Progenitor cell of endocrine pancreas (in vitro differentiated cells): ENCODE measurements around the gene ZNF32. TPM values are rescaled to one million over a fixed set of nuclear protein-coding genes. Genes with fewer than 3 reads are reported as not detected.
A peak's percentile ranks its signal among the peaks of the same experiment; 100 is the strongest.

Experiments used
- DNase-seq: peaks from one replicate; pipeline ENCODE4 v3.0.0; 2021; ENCODE audit warnings: low spot score; ENCODE audit not compliant: unreplicated experiment
- H3K27ac Mint-ChIP-seq: 2 replicates; pipeline ENCODE4 v1.8.0; 2021; ENCODE audit warnings: mild to moderate bottlenecking, moderate library complexity, mixed read lengths
- H3K27me3 Mint-ChIP-seq: 2 replicates; pipeline ENCODE4 v1.8.0; 2021; ENCODE audit warnings: mixed read lengths
- H3K36me3 Mint-ChIP-seq: 2 replicates; pipeline ENCODE4 v1.8.0; 2022; ENCODE audit warnings: mixed read lengths; ENCODE audit not compliant: insufficient read depth
- H3K4me1 Mint-ChIP-seq: 2 replicates; pipeline ENCODE4 v1.8.0; 2021; ENCODE audit warnings: low read depth, mixed read lengths
- H3K4me3 Mint-ChIP-seq: 2 replicates; pipeline ENCODE4 v1.8.0; 2021; ENCODE audit warnings: low read depth, mild to moderate bottlenecking, moderate library complexity, mixed read lengths
- H3K9me3 Mint-ChIP-seq: 2 replicates; pipeline ENCODE4 v1.8.0; 2021; ENCODE audit warnings: low read depth, mixed read lengths
- CTCF ChIP-seq: fragments of 200-600 bp; sonication (generic); IDR thresholded peaks from one replicate; pipeline ENCODE4 v1.5.0; 2021; ENCODE audit warnings: antibody characterized with exemption, mild to moderate bottlenecking; ENCODE audit not compliant: unreplicated experiment
- total RNA-seq: library from RNA; stranded (reverse); gene quantifications from 2 replicates; pipeline ENCODE4 v1.2.1, GENCODE V29; 2021

ZNF32 gene
- total RNA-seq, 1 donor from 2014 or later: 52.0 TPM

GRCh38 chr10:43694526-43694925, 45.8 kb upstream of the ZNF32 start:
- H3K4me1 Mint-ChIP-seq: peaks cover 1% of the 10 kb centered on the region
- H3K36me3 Mint-ChIP-seq: no peaks in the 10 kb centered on the region
- peaks cover 49% of the 10 kb centered on the region for H3K27me3 Mint-ChIP-seq
- no peak overlapping the region for H3K27ac Mint-ChIP-seq
- H3K9me3 Mint-ChIP-seq: no peaks in the 10 kb centered on the region
- no peak overlapping the region for H3K4me3 Mint-ChIP-seq
- DNase-seq: no peak
- no peak for TF ChIP-seq CTCF

DNA sequence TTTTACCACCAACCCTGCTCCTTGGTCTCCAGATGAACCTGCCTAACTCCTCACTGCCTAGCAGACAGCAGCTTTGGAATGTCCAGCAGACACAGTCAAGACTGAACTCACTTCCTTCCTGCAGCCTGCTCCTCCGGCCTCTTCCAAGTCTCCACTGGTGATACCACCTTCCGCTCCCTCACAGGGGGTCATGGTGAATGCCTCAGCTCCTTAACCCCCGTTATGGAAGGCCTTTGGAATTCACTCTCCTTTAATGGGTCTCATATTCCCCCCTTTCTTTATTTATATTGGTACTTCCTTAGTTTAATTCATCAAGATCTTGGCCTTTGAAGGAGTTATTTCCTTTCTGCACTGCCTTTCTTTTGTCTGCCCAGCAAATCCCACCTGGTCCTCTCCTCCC, 44.9 kb upstream of the ZNF32 start:
- H3K4me1 Mint-ChIP-seq: peaks cover 1% of the 10 kb centered on the region
- no peak for TF ChIP-seq CTCF
- peaks cover 48% of the 10 kb centered on the region for H3K27me3 Mint-ChIP-seq
- H3K4me3 Mint-ChIP-seq: no peak overlapping the region
- H3K27ac Mint-ChIP-seq: no peak overlapping the region
- no peak for DNase-seq
- no peaks in the 10 kb centered on the region for H3K9me3 Mint-ChIP-seq
- no peaks in the 10 kb centered on the region for H3K36me3 Mint-ChIP-seq

- Mint-ChIP-seq H3K4me1 (peaks cover 1% of the 10 kb centered on the region), H3K27ac (no peak overlapping the region), H3K9me3 (no peaks in the 10 kb centered on the region), H3K4me3 (no peak overlapping the region), H3K27me3 (peaks cover 60% of the 10 kb centered on the region), H3K36me3 (no peaks in the 10 kb centered on the region)
- no peak for DNase-seq
- TF ChIP-seq CTCF: no peak
Observed at GRCh38 chr10:43692051-43692825, 43.6 kb upstream of the ZNF32 start.

DNA sequence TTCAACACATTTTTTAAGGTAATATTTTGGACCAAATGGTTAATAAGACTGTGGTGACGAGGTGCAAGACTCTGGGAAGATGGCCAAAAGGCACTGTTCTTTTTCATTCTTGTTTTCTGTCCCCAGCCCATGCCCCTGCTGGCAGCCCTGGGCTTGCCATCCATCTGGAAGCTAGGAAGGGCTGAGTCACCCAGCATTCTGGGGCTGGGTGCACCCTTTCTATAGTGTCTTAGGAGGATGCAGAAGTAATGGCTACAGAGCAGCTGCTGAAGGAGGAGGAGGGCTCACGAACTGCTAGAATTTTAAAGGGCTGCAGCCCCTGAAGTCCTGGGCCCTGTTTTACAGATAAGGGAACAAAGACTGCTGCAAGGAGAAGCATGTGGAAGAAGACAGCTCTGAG, 42.8 kb upstream of the ZNF32 start:
- DNase-seq: no peak
- Mint-ChIP-seq H3K27me3 (peaks cover 68% of the 10 kb centered on the region), H3K27ac (no peak overlapping the region), H3K4me1 (peaks cover 1% of the 10 kb centered on the region), H3K4me3 (no peak overlapping the region), H3K36me3 (no peaks in the 10 kb centered on the region), H3K9me3 (no peaks in the 10 kb centered on the region)
- TF ChIP-seq CTCF: no peak

DNA sequence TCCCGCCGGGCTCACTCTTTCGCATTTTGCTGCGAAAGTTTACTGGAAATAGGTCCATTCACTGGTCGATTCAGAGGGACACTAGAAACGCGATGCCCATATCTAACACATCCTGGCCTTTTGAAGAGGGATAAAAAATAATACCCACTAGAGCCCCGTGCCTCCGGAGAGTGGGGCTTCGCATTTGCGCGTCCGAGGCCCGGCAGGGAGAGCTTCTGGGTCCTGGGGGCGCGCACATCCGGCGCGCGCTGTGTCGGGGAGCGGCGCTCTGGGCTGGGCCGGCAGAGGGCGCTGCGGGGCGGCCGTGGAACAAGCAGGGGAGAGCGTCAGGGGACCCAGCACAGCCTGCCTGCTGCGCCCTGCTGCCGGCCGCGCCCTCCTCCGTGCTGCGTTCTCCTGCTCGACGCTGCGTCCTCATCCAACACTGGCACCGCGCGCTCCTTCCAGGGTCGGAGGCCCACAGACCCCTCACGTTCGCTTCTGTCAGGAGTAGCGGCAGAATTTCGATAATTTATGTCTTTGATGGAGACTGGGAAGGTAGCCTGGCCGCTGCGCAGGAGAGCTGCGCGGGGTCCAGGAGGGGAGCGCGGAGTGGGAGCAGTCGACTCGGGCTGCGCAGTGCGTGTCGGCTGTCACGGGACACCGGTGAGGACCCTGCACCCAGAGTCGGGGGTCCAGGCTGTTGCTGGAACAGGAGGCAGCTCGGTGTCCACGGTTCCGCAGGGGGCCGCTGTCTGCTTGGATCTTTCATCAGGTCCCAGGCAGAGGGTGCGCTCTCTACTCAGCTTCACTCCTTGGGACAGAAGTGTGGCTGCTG, 41.5 kb upstream of the ZNF32 start:
- Mint-ChIP-seq H3K27ac (peak overlapping the region; percentile 71), H3K36me3 (no peaks in the 10 kb centered on the region), H3K4me3 (peak overlapping the region; percentile 83), H3K4me1 (peaks cover 1% of the 10 kb centered on the region), H3K27me3 (peaks cover 72% of the 10 kb centered on the region), H3K9me3 (no peaks in the 10 kb centered on the region)
- DNase-seq: peak; percentile 82
- TF ChIP-seq CTCF: peak; percentile 98
